Measurements from ENCODE around the gene PALD1.

DNA sequence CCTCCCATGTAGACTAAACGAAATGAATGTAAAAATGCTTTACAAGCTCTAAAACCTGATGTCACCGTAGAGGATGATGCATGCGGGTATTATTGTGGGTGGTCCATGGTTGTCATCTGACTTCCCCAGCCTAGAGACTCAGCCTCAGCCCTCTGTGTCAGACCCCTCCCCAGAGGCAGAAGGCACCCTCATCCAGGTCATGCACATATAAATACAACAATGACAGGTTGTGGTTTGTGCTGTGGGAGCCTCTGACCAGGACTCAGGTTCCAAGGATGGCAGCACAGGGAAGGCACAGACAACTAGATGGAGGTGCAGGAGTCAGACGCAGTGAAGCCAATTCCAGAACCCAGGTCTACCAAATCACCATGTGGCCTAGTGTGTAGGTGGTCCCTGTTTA lies 33.8 kb upstream of the PALD1 start:
- TF ChIP-seq, protein P1, sequence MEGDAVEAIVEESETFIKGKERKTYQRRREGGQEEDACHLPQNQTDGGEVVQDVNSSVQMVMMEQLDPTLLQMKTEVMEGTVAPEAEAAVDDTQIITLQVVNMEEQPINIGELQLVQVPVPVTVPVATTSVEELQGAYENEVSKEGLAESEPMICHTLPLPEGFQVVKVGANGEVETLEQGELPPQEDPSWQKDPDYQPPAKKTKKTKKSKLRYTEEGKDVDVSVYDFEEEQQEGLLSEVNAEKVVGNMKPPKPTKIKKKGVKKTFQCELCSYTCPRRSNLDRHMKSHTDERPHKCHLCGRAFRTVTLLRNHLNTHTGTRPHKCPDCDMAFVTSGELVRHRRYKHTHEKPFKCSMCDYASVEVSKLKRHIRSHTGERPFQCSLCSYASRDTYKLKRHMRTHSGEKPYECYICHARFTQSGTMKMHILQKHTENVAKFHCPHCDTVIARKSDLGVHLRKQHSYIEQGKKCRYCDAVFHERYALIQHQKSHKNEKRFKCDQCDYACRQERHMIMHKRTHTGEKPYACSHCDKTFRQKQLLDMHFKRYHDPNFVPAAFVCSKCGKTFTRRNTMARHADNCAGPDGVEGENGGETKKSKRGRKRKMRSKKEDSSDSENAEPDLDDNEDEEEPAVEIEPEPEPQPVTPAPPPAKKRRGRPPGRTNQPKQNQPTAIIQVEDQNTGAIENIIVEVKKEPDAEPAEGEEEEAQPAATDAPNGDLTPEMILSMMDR (conservative IDR thresholded peaks at IDR 0.05; ENCODE audit: low read depth, low read length), result no peak
- no peak for TF ChIP-seq MAFK (IDR thresholded peaks at IDR 0.05; ENCODE audit: low read depth, low read length)
- TF ChIP-seq POLR2A (IDR thresholded peaks at IDR 0.05; ENCODE audit: low read depth, low read length), result no peak
- TF ChIP-seq, protein P2, sequence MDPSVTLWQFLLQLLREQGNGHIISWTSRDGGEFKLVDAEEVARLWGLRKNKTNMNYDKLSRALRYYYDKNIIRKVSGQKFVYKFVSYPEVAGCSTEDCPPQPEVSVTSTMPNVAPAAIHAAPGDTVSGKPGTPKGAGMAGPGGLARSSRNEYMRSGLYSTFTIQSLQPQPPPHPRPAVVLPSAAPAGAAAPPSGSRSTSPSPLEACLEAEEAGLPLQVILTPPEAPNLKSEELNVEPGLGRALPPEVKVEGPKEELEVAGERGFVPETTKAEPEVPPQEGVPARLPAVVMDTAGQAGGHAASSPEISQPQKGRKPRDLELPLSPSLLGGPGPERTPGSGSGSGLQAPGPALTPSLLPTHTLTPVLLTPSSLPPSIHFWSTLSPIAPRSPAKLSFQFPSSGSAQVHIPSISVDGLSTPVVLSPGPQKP (IDR thresholded peaks at IDR 0.05; ENCODE audit: borderline replicate concordance, low read depth, low read length), result no peak
- no peak for TF ChIP-seq RAD21 (IDR thresholded peaks at IDR 0.05; ENCODE audit: low read length)
- TF ChIP-seq BHLHE40 (IDR thresholded peaks at IDR 0.05; ENCODE audit: low read depth, low read length), result no peak
- TF ChIP-seq MXI1 (IDR thresholded peaks at IDR 0.05; ENCODE audit: borderline replicate concordance, low read depth, low read length), result no peak
- TF ChIP-seq SMC3 (IDR thresholded peaks at IDR 0.05; ENCODE audit: low read depth, low read length), result no peak
- TF ChIP-seq, protein P3, sequence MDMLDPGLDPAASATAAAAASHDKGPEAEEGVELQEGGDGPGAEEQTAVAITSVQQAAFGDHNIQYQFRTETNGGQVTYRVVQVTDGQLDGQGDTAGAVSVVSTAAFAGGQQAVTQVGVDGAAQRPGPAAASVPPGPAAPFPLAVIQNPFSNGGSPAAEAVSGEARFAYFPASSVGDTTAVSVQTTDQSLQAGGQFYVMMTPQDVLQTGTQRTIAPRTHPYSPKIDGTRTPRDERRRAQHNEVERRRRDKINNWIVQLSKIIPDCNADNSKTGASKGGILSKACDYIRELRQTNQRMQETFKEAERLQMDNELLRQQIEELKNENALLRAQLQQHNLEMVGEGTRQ (IDR thresholded peaks at IDR 0.05; ENCODE audit: low read depth, low read length), result no peak
- no peak for TF ChIP-seq CHD1 (IDR thresholded peaks at IDR 0.05; ENCODE audit: low read depth, low read length)
- TF ChIP-seq RFX5 (IDR thresholded peaks at IDR 0.05; ENCODE audit: low read depth, low read length), result no peak
- TF ChIP-seq RCOR1 (IDR thresholded peaks at IDR 0.05; ENCODE audit: insufficient replicate concordance, low read length), result no peak

Measured in IMR-90 (cell line).